Measurements from ENCODE around the gene MOK. TPM values are rescaled to one million over a fixed set of nuclear protein-coding genes. Genes with fewer than 3 reads are reported as not detected.

Gene MOK
- total RNA-seq, 1 experiment from 2014 or later = 2.0 TPM

- TF ChIP-seq ZBTB21 (CRISPR knock-in tag; IDR thresholded peaks at IDR 0.05; ENCODE audit: borderline replicate concordance) (peak; percentile 90), FOXK1 (CRISPR knock-in tag; IDR thresholded peaks at IDR 0.05) (no peak), ZNF138 (CRISPR knock-in tag; conservative IDR thresholded peaks at IDR 0.05) (0 out of 2 replicates have a peak, but pooled peaks have one; percentile 59), TP53 (CRISPR knock-in tag; IDR thresholded peaks at IDR 0.05) (peak; percentile 84), NFYB (CRISPR knock-in tag; conservative IDR thresholded peaks at IDR 0.05; ENCODE audit: low read depth) (no peak), CTCF (IDR thresholded peaks at IDR 0.05) (no peak), ELF4 (CRISPR knock-in tag; IDR thresholded peaks at IDR 0.05; ENCODE audit: low read depth) (no peak), EMX1 (CRISPR knock-in tag; IDR thresholded peaks at IDR 0.05) (peak; percentile 78; the same call in 1 of the 2 replicates), MLX (CRISPR knock-in tag; IDR thresholded peaks at IDR 0.05) (no peak), HMGA2 (CRISPR knock-in tag; IDR thresholded peaks at IDR 0.05) (no peak), CREM (CRISPR knock-in tag; IDR thresholded peaks at IDR 0.05) (peak; percentile 70; the same call in 1 of the 2 replicates), E2F4 (CRISPR knock-in tag; IDR thresholded peaks at IDR 0.05; ENCODE audit: borderline replicate concordance, low read depth) (no peak), JAZF1 (CRISPR knock-in tag; IDR thresholded peaks at IDR 0.05) (no peak), NFE2L1 (CRISPR knock-in tag; IDR thresholded peaks at IDR 0.05) (no peak), RELA (CRISPR knock-in tag; IDR thresholded peaks at IDR 0.05; ENCODE audit: borderline replicate concordance) (no peak), SP1 (CRISPR knock-in tag; conservative IDR thresholded peaks at IDR 0.05) (peak; percentile 59; the same call in 1 of the 2 replicates), FOXP1 (CRISPR knock-in tag; IDR thresholded peaks at IDR 0.05; ENCODE audit: borderline replicate concordance) (no peak), SOX15 (CRISPR knock-in tag; IDR thresholded peaks at IDR 0.05) (no peak), PREB (CRISPR knock-in tag; IDR thresholded peaks at IDR 0.05; ENCODE audit: borderline replicate concordance) (no peak), MXD4 (CRISPR knock-in tag; IDR thresholded peaks at IDR 0.05; ENCODE audit: borderline replicate concordance) (no peak), ZNF423 (CRISPR knock-in tag; IDR thresholded peaks at IDR 0.05) (peak; percentile 72; the same call in 1 of the 2 replicates), TEAD4 (CRISPR knock-in tag; IDR thresholded peaks at IDR 0.05) (peak; percentile 82), KAT7 (CRISPR knock-in tag; IDR thresholded peaks at IDR 0.05; ENCODE audit: borderline replicate concordance) (no peak; the same call in 1 of the 2 replicates), PRRX2 (CRISPR knock-in tag; IDR thresholded peaks at IDR 0.05) (peak; percentile 76; the same call in 1 of the 2 replicates), ZNF121 (CRISPR knock-in tag; IDR thresholded peaks at IDR 0.05) (0 out of 2 replicates have a peak, but pooled peaks have one; percentile 6)
- TF ChIP-seq, protein P1, sequence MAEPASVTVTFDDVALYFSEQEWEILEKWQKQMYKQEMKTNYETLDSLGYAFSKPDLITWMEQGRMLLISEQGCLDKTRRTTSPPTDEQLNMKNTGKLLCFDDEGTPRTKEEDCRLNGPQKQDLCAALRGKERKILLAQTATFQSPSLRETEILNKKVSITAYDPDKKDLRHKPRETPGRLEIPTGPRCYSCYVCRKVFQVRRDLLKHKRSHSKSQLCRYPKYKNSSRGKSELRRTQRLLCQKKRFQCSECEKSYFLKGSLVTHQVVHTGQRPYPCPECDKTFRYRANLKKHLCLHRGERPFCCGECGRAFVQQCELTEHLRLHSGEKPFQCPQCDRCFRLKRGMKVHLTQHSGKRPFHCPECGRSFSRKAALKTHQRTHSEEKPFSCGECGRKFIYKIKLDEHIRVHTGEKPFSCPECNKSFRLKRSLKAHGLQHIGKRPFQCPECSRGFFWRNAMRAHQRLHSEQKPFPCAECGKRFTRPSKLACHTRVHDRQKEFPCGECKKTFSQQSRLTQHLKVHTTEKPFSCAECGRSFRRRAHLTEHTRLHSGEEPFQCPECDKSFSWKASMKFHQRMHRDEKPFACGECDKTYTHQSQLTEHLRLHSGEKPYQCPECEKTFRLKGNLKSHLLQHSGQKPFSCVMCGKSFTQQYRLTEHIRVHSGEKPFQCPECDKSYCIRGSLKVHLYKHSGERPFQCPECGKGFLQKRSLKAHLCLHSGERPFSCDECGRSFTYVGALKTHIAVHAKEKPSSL (CRISPR knock-in tag; conservative IDR thresholded peaks at IDR 0.05) = no peak
- TF ChIP-seq, protein P2, sequence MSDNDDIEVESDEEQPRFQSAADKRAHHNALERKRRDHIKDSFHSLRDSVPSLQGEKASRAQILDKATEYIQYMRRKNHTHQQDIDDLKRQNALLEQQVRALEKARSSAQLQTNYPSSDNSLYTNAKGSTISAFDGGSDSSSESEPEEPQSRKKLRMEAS (CRISPR knock-in tag; IDR thresholded peaks at IDR 0.05) = peak; percentile 34; the same call in 1 of the 2 replicates
- TF ChIP-seq, protein P3, sequence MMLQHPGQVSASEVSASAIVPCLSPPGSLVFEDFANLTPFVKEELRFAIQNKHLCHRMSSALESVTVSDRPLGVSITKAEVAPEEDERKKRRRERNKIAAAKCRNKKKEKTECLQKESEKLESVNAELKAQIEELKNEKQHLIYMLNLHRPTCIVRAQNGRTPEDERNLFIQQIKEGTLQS (CRISPR knock-in tag; conservative IDR thresholded peaks at IDR 0.05) = no peak
- TF ChIP-seq, protein P4, sequence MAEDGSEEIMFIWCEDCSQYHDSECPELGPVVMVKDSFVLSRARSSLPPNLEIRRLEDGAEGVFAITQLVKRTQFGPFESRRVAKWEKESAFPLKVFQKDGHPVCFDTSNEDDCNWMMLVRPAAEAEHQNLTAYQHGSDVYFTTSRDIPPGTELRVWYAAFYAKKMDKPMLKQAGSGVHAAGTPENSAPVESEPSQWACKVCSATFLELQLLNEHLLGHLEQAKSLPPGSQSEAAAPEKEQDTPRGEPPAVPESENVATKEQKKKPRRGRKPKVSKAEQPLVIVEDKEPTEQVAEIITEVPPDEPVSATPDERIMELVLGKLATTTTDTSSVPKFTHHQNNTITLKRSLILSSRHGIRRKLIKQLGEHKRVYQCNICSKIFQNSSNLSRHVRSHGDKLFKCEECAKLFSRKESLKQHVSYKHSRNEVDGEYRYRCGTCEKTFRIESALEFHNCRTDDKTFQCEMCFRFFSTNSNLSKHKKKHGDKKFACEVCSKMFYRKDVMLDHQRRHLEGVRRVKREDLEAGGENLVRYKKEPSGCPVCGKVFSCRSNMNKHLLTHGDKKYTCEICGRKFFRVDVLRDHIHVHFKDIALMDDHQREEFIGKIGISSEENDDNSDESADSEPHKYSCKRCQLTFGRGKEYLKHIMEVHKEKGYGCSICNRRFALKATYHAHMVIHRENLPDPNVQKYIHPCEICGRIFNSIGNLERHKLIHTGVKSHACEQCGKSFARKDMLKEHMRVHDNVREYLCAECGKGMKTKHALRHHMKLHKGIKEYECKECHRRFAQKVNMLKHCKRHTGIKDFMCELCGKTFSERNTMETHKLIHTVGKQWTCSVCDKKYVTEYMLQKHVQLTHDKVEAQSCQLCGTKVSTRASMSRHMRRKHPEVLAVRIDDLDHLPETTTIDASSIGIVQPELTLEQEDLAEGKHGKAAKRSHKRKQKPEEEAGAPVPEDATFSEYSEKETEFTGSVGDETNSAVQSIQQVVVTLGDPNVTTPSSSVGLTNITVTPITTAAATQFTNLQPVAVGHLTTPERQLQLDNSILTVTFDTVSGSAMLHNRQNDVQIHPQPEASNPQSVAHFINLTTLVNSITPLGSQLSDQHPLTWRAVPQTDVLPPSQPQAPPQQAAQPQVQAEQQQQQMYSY (CRISPR knock-in tag; IDR thresholded peaks at IDR 0.05) = no peak
Measured at GRCh38 chr14:102316743-102317563, 12.0 kb upstream of the MOK start (continued).

All from WTC11 (cell line).